SH-SY5Y (cell line): ENCODE results near the gene SYNJ2.

Experiments used
- GATA2 ChIP-seq: IDR thresholded peaks from 2 replicates; pipeline ENCODE4 v1.6.1; 2011; ENCODE audit warnings: mild to moderate bottlenecking, low read depth, low read length
- GATA3 ChIP-seq: IDR thresholded peaks from 2 replicates; pipeline ENCODE4 v1.6.1; 2011; ENCODE audit warnings: low read depth, mild to moderate bottlenecking, low read length, moderate library complexity

GRCh38 chr6:157954150-157955117 lies 27.2 kb upstream of the SYNJ2 start:
- TF ChIP-seq GATA2, result no peak
- TF ChIP-seq GATA3, result no peak
